ENCODE measurements around the gene POU4F2.
A peak's percentile ranks its signal among the peaks of the same experiment; 100 is the strongest.

POU4F2 gene

GRCh38 chr4:146638786-146639505 is at the start of gene POU4F2:
TSS of gene POU4F2 (plus strand) at chr4:146638893. CDS start at chr4:146639141, 248 bp downstream.
- no peak for DNase-seq (ENCODE audit: low read depth)

- DNase-seq (ENCODE audit: low read depth): no peak
Measured at GRCh38 chr4:146590801-146591200, 47.9 kb upstream of the POU4F2 start.

GRCh38 chr4:146592019-146592418 is 46.7 kb upstream of the POU4F2 start:
- no peak for DNase-seq (ENCODE audit: low read depth)

DNA sequence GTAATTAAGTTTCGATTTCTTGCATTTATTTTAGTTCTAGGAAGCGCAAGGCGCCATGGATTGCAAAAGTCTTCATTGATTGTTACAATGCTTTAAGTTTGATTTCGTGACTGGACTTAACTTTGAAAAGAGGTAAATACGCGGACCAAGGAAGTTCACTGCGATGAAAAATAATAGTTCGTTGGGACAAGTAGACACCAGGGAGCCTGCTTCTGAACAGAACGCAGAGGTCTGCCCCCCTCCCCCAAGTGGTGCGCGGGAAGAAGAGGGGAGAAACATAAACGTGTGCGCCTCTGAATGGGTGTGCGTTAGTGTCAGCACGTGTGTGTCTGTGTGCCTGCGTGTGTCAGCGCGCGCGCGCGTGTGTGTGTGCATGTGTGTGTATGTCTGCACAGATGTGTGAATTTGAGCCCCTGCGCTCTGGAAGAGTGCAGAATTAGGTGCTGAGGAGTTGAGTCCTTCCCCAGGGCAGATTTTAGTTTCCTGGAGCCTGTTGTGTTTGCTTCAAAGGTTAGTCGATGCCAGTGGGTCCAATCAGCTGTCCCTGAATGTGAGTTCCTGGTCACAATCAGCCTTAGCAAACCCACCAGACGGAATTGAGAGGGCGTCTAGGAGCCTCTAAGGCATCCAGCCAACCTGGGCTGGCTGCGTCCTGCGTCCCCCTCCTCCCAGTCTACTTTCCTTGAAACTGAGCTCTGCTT is 5.8 kb upstream of the POU4F2 start:
- no peak for DNase-seq (ENCODE audit: low read depth)

- DNase-seq (ENCODE audit: low read depth): no peak
Measured at GRCh38 chr4:146633471-146633800, 5.3 kb upstream of the POU4F2 start.

- DNase-seq (ENCODE audit: low read depth): no peak
Measured at GRCh38 chr4:146634825-146635224, 3.9 kb upstream of the POU4F2 start.

GRCh38 chr4:146637621-146638332 is 916 bp upstream of the POU4F2 start:
- no peak for DNase-seq (ENCODE audit: low read depth)

DNA sequence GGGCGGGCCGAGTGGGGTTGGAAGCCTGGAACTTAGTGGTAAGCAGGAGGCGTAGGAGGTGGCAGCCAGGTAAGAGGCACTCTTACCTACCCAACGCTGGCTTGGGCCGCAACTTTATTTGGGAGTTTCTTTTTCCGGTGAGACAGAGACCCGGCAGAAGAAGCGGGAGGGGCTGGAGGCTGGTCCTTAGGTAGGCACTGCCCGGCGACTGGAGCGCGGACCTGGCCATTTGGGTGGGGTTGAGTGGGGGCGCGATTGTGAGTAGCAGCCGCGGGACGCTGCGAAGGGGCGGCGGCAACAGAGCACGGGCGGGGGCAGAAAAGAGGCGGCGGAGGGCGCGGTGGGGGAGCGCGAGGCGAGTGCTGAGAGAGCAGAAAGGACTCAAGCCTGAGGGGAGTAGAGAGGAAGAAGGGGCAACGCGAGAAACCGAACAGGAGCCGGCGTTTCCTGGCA is 334 bp upstream of the POU4F2 start:
- DNase-seq (ENCODE audit: low read depth): no peak

DNA sequence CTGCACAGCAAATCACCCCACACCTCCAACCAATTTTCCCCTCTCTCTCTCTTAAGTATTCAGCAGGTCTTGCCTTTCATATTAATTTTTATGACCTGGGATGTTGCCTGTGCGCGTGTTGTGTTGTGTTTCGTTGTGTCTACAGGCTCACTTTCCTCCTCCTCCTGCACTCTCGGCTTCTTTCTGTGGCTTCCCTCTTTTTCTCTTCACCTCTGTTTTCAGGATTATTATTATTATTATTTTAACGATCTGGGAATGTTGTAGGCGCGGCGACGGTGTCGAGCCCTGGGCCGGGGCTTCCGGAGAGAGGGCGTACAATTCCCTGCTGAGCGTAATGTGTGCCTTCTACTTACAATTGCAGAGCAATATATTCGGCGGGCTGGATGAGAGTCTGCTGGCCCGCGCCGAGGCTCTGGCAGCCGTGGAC is 826 bp downstream of the POU4F2 start:
- no peak for DNase-seq (ENCODE audit: low read depth)

DNA sequence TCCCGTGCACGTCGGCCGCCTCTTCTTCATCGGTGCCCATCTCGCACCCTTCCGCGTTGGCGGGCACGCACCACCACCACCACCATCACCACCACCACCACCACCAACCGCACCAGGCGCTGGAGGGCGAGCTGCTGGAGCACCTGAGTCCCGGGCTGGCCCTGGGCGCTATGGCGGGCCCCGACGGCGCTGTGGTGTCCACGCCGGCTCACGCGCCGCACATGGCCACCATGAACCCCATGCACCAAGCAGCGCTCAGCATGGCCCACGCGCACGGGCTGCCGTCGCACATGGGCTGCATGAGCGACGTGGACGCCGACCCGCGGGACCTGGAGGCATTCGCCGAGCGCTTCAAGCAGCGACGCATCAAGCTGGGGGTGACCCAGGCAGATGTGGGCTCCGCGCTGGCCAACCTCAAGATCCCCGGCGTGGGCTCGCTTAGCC is 1.4 kb downstream of the POU4F2 start:
- no peak for DNase-seq (ENCODE audit: low read depth)

GRCh38 chr4:146640465-146641061 is 1.9 kb downstream of the POU4F2 start:
- no peak for DNase-seq (ENCODE audit: low read depth)

DNA sequence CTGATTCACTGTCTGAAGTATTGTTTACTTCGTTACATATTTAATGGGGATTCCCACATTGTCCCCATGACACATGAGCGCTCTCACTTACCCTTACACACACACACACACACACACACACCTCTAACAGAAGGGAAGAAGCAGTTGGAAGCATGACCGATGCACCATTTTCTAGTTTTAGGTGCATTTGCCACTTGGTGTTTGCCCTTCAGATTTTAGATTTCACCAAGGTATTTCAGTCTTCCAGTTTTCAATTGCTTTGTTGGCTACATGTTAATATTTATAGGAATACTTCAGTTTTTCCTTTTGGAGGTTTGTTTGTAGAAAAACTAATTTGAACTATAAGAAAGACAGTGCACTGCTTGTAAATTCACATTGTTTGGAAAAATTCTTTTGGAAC is 3.1 kb downstream of the POU4F2 start:
- DNase-seq (ENCODE audit: low read depth): no peak

DNA sequence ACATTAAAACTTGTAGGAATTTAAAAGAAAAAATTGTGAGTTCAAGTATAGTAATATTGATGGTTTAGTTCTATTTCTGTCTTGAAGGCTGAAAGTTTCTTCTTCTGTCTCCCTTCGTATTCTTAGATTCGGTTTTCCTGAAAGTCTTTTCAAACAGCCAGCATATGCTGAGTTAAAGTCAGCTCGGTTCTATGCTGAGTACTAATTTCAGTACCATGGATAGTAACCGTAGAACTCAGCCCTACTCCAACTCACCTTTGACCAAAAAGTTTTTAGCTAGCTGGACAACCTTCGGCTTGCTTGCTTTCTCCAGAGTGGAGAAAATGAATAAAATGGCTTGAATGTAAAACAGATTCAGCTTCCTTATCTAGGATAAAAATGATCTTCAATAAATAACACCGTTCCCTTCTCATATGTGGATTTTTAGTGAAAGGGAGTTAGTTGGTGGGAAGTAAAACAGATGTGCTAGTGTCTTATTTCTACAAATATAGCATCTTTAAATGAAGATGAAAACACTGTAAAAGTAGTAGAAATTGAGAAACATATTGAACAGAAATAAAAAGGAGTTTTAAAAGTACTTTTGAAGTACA is 5.2 kb downstream of the POU4F2 start:
- peak; percentile 37 for DNase-seq (ENCODE audit: low read depth)

GRCh38 chr4:146645921-146646320 is 7.2 kb downstream of the POU4F2 start:
- no peak for DNase-seq (ENCODE audit: low read depth)

- no peak for DNase-seq (ENCODE audit: low read depth)
Measured at GRCh38 chr4:146646593-146647325, 8.1 kb downstream of the POU4F2 start.

- no peak for DNase-seq (ENCODE audit: low read depth)
Measured at GRCh38 chr4:146647615-146648460, 9.1 kb downstream of the POU4F2 start.

GRCh38 chr4:146648461-146648783 is 9.7 kb downstream of the POU4F2 start:
- DNase-seq (ENCODE audit: low read depth): no peak

DNA sequence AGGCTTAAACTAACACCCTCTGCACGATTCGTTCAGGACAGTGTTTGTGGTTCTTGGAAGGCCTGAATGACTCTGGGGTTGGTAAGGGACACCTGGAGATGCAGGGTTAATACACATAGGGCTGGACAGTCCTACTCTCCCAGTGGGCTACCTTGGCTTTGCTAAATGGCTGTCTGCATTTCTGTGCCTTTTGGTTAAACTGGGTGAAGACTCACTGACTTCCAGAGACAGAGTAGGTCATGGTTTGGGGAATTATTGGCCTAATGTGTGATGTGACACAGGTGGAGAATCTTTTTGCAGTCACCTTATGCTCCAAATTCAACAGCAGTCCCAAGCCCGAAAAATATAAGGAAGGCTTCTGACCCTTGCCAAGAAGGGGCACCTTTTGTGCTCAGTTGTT is 10.5 kb downstream of the POU4F2 start:
- no peak for DNase-seq (ENCODE audit: low read depth)

DNA sequence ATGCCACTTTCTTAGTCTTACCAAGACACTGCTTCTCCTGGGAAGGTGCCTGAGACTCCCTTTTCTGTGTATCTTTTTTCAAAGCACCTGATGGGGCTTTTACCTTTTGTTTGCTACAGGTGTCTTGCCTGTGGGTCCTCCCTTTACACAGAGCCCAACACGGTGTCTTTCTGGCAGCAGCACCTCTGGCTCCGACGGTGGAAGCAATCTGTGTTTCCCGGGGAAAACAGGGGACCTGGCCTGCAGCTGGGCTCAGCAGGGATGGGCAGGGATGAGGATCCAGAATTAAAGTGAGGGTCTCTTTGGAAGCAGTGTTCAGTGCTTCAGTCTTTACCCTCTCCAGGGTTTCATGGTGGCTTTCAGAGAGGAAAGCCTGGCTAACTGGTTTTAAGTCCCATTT is 11.3 kb downstream of the POU4F2 start:
- no peak for DNase-seq (ENCODE audit: low read depth)

DNA sequence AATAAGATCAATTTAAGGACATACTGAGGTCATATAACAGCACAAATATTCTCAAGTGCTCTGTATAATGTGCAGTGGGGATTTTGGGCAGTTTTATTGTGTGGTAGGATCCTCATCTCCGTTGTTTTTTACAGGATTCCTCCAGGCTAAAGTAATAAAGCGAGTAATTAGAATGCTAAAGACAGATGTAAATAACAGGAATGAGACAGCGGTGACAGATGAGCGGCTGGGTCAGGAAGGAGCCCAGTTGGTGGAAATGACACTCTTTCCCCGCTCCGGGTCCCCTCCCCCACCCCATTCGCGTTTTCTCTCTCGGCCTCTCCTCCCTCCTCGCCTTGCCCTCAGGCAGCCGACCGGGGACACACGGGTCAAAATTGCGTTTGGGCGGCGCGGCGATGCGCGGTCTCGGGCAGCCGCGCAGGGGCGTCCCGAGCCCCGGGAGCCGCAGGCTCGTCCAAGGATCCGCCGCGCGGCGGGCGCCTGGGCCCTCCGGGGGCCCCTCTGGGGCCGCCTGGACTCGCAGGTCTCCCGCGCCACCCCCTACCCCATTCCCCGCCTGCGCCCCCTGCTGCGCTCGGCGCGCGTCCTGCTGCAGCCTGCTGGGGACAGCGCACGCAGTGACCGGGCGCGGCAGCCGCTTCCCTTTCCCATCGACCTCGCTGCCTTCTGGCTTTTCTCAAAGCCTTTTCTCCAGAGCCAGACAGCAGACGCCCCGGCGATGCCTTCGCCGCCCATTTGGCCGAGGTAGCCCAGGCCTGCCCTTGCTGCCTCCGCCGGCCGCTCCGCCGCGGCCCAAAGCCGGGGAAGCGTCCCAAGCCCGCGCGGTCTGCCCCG is 16.2 kb downstream of the POU4F2 start:
- DNase-seq (ENCODE audit: low read depth): peak; percentile 3

All from amniotic epithelial cell (primary cell).